Dermis blood vessel endothelial cell (primary cell): Measurements from ENCODE around the gene GLRA3. TPM values are rescaled to one million over a fixed set of nuclear protein-coding genes. Genes with fewer than 3 reads are reported as not detected.
"Not testable (repeated sequence)": the region's sequence is repeated elsewhere in the genome, so short reads cannot be mapped to it uniquely, and the experiment has no call there.

Source experiments
- DNase-seq: peaks from one replicate; pipeline ENCODE4 v3.0.0; 2010
- total RNA-seq: library from RNA; depleted of rRNA; stranded (reverse); fragments of >200 nt; gene quantifications from 2 replicates; pipeline ENCODE4 v1.2.3, GENCODE V29; 2014

The GLRA3 gene
- total RNA-seq, 1 donor from 2014 or later: not detected

DNA sequence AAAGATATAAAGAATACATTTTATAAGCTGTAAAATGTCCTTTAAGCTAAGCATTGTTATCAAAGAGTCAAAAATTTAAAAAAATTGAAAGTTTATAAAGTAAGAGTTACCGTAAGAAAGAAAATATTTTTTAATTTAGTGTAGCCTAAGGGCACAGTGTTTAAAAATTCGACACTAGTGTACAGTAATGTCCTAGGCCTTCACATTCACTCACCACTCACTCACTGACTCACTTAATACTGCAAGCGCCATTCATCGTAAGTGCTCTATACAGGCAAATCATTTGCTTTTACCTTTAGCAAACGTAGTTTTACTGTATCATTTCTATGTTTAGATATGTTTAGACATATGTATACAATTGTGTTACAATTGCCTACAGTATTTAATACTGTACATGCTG, 20.2 kb downstream of the GLRA3 start:
- DNase-seq: no peak

DNA sequence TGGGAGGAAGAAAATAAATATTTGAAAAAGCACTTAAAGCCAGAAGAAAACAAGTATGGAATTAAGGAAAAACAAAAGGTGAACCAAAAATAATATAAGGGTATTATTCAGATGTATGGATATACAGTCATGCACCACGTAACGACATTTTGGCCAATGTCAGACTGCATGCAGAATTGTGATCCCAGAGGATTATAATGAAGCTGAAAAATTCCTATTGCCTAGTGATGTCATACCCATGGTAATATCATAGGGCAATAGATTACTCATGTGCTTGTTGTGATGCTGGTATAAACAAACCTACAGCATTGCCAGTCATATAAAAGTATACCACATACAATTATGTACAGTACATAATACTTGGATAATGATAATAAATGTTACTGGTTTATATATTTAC, 20.9 kb downstream of the GLRA3 start:
- no peak for DNase-seq

DNA sequence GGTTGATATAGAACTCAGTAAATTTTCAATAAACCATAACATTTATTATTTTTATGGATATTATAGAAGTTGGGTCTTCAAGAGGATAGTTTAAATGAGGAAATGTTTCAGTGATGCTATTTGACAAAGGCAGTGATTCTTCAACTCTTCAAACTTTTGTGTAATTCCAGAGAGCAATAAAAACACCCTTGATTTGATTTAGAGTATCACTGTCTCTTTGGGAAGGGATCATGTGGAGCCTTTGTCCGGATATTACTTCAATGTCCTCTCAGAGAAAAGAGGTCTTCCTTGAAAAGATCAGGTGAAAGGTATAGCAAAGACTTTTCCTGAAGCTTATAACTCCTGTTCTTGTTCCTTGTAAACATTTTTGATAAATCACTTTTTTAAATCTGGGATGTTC, 23.3 kb downstream of the GLRA3 start:
- DNase-seq: no peak

DNA sequence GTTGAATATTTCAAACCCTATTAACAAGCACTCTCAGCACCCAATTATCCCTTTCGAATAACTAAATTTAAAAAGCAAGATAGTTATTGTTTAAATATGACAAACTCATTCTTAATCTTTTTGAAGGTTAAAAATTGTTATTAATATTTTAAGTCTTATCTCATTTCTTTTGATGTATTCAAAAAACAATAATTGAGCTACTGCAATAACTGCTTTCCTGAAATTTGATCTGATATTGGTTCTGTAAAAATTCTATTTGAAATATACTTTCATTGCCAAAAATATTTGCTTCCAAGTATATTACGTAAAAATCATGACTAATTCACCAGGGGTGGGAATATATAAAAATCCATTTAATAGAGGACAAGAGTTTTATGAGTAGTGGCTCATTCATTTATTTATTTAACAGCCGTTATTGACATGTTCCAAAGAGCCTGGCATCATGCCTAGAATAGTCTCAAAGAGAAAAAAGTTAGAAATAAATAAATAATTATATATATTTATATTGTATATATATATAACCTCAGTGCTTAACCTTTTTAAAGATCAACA, 34.4 kb downstream of the GLRA3 start:
- DNase-seq: no peak

DNA sequence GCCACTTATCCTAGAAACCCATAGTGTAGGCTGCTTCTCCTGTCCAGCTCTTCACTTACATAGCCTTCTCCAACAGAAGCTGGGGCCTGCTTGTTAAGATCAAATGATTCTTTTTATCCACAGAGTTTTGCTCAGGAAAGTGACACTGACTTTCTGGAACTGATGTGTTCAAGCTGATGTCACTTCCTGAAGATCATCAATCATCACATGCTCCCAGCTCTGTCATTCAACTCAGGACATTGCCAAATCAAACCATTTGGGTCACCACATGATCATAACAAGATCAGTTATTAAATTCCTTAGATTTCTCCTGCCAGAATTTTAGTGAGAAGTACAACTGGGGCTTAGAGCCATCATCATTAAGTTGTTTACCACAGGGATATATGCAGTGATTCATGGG, 39.4 kb downstream of the GLRA3 start:
- DNase-seq: no peak

DNA sequence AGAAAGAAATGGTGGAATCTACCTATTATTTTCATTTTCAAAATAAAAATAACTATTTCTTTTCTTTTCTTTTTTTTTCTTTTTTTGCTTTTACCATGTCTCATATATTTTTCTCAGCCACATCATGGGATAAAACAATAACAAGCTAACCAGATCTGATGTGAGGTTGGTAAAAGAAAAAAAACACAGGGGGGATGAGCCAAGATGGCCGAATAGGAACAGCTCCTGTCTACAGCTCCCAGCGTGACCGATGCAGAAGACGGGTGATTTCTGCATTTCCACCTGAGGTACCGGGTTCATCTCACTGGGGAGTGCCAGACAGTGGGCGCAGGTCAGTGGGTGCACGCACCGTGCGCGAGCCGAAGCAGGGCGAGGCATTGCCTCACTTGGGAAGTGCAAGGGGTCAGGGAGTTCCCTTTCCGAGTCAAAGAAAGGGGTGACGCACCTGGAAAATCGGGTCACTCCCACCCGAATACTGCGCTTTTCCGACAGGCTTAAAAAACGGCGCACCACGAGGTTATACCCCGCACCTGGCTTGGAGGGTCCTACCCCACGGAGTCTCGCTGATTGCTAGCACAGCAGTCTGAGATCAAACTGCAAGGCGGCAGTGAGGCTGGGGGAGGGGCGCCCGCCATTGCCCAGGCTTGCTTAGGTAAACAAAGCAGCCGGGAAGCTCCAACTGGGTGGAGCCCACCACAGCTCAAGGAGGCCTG, 50.6 kb downstream of the GLRA3 start:
- not testable (repeated sequence) for DNase-seq

DNA sequence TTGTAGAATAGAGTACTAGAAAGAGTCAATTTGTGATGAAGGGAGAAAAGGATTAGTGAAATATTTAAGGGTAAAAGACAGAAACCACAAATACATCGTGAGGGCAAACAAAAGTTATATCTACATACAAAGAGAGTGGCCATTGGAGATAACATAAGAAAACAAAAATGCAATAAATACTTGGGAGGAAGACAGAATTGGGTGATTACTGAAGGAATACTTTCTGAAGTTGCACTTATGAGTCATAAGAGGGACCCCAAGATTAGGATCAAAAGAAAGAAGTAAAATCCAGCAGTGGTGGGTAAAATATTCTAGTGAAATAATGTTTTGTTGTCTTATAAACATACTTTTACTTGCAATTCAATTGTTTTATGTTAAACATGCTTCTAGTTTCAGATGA, 53.7 kb downstream of the GLRA3 start:
- DNase-seq: no peak

DNA sequence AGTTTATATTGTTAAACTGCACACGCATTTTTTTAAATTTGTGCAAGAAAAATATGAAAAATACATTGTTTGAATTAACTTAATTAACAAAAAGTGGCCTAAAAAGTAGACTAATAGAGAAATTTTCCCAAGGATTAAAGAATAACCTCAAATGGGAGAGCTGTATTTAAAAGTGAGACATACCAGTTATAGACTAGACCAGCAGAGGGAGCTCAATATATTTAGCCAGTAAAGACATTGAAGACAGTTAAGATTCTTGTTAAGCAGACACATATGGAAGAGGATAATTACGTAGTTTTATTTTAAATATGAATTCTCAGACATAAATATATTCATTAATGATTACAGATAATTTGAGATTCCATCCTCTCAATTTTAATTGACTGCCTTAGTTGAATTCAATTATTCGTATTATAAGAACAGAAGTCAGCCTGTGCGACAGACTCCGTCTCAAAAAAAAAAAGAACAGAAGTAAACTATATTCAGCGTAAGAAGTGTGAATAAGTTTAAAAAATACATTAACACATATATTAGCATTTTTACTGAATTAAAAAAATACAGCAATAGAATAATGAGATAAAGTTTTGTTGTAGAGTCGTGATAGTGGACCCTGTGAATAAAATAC, 64.8 kb downstream of the GLRA3 start:
- peak; percentile 19 for DNase-seq

DNA sequence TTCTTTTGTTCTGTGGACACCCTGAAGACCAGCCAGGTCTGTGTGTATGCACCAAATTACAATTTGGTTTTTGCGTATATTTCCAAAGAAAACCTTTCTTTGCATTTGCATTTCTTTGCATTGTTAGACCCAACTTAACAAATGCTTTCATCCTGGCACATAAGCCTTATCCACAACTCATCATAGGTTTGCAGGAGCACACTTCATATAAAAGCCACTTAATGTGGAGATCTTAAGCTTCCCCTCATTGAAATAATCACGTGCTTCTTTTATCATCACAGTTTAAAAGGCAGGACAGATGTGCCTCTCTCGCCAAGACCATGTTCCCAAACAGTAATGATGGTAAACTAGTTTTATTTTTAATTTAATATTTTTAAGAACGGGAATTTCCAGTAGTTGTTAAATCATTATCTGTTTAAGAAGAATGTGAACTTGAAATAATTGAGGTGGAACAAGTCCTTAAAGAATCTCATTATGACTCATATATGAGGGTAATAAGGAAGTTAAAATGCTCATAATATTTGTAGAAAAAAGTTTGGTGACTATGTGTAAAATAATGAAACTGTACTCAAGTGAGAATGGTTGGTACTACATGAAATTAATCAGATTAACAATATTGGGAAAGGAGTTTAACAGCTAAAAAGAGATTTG, 65.5 kb downstream of the GLRA3 start:
- DNase-seq: no peak

DNA sequence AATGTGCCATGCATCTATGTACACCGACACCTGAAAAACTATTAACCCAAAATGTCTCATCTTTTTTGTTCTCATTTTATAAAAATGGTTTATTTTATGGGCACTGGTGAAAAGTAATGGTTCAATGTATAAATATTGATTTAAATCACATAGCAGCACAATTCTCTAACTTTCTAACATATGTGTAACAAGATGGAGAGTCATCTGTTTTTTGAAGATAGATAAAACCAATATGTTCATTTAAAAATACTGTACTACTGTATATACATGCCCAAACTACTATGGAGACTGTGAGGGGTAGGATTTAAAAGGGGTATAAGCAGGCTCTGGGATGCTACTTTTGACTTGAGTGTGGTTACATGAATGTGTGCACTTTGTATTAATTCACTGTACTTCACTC, 67.6 kb downstream of the GLRA3 start:
- no peak for DNase-seq

DNA sequence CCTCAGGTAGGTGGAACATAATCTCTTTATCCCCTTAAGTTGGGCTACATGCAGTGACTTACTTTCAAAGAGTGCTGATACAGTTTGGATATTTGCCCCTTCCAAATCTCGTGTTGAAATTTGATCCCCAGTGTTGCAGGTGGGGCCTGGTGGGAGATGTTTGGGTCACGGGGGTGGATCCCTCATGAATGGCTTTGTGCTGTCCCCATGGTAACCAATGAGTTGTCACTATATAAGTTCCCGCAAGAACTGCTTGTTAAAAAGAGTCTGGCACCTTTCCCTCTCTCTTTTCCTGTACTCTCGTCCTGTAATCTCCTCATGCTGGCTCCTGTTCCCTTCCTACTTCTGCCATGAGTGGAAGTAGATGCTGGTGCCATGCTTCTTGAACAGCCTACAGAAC, 71.3 kb downstream of the GLRA3 start:
- no peak for DNase-seq

DNA sequence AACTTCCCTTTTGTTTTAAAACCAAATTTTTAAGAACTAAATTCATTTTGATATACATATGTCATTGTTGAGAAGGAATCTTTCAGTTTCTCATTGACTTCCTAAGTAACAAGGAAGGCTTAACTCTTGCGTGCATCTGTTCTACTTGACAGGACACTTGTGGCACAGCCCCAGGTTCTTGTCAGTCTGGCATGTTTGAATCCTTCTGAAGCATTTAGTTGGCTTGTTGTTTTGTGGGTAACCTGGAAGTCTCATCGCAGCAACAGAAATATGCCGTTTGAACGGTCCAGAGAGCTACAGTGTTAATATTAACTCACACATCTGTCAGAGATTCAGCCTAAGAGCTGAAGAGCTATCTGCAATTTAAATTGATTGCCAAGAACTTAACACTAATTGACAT, 76.0 kb downstream of the GLRA3 start:
- DNase-seq: no peak

DNA sequence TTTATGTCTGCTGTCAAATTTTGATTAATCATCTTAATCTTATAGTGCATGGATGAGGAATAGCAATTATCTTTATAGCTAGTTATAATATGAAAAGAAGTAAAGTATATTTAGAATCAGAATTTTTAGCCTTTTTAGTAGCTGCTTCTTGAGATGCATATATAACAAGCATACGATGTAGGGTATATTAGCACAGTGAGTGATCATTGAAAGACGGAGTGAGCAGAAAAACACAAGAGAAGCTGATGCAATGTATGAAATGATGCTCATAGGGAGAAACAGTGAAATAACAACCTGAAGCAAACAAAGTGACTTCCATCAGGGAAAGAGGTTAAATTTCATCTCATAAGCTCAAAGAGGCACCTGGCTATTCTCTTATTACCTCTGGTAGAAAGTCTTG, 77.0 kb downstream of the GLRA3 start:
- no peak for DNase-seq

DNA sequence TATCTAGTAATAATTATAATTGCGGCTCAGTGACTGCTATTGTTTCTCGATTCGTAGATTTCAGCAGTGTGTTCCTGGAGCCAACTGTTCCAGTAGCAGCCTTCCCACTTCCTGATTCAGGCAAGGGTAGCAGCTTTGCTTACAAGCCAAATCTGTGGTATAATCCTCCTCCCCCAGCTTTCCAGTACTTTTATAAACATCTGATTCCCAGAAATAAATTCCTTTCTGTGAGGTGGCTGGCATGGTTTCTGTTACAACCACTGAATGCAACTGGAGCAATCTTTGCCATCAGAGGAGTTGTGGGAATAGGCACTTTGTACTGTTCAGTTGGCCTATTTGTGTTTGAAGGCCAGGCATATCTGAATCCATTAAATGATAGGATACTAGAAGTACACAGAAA, 80.0 kb downstream of the GLRA3 start:
- no peak for DNase-seq

DNA sequence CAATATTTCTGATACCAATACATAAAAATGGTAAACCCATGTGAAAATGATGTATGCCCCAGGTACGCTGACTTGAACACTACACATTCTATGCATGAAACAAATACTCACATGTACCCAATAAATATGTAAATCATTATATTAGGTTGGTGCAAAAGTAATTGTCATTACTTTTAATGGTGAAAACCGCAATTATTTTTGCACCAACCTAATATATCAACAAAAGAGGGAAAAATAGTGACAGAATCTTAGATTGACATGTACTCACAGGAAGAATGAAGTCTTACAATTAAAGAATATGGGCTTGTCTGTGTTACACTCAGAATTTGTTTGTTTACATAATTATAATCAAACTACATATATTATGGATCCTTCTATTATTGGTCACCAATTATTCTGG, 82.3 kb downstream of the GLRA3 start:
- DNase-seq: no peak

DNA sequence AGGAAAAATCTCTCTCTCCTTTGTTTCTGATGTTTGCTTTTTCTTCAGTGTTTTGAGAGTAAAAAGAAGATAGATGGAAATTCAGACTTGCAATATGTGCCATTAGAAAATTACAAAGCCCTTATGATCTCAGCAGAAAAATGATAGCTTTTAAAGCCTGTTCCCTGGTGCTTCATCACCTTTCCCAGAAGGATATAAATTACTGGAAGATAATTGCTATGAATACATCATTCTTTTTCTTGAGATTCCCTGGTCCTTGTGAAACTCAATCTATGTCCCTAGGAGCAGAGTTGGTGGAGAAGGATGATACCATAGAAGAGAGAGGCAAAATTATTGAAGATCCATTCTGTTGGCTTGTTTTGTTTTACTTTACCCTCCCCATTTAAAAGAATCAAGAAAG, 86.5 kb downstream of the GLRA3 start:
- DNase-seq: no peak

DNA sequence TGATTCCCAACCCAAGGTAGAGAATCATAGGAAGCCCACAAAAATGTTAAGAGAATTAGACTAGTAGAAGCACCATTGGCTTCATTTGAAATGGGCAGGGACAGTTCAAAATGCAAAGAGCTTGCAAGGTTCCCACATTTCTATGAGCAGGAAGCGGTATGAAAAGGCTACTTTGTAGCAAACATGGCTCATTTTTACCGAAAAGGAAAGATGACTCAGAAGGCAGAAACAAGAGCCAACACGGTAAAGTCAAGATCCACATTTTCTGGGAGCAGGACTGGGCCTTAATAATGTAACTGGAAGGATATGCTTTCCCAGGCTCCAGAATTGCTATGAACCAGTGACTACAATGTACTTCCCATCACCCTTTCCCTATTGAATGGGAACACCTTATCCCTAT, 89.5 kb downstream of the GLRA3 start:
- no peak for DNase-seq

DNA sequence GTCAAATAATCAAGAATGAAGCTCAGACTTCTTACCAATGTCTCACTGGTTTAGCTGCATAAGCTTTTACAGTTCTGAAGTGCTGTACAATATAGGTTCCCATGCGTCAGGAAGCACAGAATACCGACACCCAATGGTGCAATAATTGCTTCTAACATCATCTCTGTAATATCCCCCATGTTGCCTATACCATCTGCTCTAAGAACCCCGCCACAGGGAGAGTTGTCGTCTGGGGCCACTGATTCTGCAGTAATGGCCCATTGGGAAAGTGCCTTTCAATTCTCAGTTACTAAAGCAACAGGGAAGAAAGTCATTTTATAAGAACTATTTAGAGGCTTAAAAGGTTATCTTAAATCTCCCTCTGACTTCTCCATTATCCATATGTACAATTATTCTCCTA, 94.9 kb downstream of the GLRA3 start:
- DNase-seq: no peak

DNA sequence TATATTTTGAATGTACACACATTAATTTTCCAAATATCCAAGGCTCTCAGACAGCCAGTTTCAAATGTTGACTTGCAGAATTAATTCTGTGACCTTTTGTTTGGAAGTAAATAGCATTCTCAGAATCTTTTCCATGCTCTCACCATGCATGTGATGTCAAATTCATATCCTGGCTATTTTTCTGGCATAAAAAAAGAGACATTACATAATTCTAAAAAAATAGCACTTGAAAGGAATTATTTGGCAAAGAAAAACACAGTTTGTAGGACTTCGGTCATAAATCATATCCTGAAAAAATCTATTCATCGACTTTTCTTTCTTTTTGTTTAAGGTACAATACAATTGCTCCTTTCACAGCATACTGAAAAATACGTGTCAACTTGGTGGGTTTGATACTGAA, 111.2 kb downstream of the GLRA3 start:
- no peak for DNase-seq

DNA sequence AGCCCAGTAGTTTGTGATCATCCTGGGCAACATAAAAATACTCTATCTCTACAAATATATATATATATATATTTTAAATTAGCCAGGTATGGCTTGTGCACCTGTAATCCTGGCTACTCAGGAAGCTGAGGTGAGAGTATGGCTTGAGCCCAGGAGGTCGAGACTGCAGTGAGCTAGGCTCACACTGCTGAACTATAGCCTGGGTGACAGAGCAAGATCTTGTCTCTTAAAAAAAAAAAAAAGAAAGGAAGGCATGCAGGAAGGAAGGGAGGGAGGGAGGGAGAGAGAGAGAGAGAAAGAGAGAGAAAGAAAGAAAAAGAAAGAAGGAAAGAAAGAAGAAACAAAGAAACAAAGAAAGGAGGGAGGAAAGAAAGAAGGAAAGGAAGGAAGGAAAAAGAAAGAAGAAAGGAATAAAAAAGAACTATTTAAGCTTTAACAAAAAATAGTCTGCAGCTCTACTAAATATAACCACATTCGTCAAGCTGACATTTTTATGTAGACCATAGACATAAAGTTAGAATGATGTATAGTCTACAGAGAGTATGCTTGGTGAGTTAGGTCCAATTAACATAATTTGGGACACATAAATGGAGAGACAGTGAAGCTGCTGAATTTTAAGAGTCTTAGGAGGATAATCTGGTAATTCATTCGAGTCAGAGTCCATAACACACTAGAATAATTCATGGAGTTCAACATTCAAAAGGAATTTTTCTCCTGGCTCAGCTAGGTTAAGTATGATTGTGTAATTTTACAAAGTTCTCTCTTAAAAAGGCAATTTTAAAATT, 111.9 kb downstream of the GLRA3 start:
- no peak for DNase-seq

DNA sequence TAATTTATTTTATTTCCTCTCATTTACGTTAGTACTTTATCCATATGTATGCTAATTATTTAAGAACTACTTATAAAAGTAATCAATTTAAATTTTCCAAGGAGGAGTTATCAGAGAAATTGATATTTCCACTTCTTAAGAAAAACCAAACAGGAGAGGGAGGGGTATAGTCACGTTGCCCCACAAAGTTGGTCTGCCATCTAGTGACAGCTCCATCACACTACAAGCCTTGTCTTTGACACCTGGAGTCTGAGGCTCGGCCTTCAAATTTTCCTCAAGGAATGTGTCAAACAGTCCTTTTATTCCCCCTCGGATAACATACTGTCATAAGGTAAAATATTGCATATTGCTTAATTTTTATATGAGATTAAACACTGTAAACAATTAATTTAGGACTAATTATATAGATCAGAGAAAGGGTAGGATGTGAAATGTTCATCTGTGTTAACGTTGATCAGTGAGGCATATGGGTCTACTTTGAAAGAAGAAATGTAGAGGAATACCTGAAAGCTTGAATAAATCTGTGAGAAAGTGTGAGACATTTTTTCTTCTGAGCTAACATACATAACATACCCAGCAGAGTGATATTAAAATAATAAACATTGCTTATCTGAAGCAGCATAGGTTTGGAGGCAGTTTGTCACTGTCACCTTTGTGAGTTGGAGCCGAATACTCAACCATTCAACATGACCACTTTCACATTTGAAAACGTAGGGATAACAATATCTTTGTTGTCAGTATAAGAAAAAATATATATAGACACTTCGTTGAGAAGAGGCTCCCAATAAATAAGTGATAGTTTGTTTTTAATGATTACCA, 114.4 kb downstream of the GLRA3 start:
- peak; percentile 20 for DNase-seq

DNA sequence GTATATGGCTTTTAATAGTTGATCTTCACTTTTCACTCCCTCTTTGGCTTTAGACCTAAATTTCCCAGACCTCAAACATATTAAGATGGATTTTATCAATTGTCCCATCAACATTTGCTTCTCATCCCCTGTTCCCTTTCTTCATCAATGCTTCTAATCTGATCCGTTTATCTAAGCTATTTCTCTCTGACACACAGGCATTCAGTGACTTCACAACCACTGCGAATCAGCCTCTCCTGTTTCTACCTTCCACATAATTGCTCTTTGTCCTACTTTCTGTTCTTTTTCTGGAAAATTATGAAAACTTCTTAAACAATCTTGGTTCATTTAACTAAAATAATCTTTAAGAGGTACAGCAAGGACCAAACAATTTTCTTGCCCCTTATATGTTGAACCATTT, 115.2 kb downstream of the GLRA3 start:
- DNase-seq: no peak
